Measurements from ENCODE around the gene IGF2BP2. TPM values are rescaled to one million over a fixed set of nuclear protein-coding genes. Genes with fewer than 3 reads are reported as not detected.

The IGF2BP2 gene
- total and polyA plus RNA-seq, 2 of the 8 experiments (the other 6 are each of a cell fraction or from before 2014, with no cell fraction given): 7.4 to 121 TPM

DNA sequence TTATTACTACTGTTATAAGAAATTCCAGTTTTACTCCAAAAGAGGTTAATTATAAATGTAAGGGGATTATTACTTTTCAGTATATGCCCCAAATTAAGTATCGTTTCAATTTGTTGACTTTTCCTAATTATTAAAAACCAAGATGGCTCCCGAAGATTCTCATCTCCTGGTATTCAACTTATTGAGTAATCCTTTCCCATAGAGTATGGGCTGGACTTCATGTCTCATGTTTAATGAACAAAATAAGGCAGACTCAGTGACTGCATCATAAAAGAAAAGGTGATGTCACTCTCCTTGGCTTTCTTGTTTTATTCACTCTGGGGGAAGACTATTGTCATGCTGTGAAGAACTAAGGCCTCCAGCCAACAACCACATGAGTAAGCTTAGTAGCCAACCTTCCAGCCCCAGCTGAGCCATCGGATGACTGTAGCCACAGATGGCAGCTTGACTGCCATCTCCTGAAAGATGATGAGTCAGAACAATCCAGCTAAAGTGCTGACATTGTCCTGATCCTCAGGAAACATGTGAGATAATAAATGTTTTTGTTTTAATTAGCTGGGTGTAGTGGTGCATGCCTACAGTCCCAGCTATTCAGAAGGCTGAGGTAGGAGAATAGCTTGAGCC is 17.3 kb downstream of the IGF2BP2 start (continued):
- TF ChIP-seq, protein P1, sequence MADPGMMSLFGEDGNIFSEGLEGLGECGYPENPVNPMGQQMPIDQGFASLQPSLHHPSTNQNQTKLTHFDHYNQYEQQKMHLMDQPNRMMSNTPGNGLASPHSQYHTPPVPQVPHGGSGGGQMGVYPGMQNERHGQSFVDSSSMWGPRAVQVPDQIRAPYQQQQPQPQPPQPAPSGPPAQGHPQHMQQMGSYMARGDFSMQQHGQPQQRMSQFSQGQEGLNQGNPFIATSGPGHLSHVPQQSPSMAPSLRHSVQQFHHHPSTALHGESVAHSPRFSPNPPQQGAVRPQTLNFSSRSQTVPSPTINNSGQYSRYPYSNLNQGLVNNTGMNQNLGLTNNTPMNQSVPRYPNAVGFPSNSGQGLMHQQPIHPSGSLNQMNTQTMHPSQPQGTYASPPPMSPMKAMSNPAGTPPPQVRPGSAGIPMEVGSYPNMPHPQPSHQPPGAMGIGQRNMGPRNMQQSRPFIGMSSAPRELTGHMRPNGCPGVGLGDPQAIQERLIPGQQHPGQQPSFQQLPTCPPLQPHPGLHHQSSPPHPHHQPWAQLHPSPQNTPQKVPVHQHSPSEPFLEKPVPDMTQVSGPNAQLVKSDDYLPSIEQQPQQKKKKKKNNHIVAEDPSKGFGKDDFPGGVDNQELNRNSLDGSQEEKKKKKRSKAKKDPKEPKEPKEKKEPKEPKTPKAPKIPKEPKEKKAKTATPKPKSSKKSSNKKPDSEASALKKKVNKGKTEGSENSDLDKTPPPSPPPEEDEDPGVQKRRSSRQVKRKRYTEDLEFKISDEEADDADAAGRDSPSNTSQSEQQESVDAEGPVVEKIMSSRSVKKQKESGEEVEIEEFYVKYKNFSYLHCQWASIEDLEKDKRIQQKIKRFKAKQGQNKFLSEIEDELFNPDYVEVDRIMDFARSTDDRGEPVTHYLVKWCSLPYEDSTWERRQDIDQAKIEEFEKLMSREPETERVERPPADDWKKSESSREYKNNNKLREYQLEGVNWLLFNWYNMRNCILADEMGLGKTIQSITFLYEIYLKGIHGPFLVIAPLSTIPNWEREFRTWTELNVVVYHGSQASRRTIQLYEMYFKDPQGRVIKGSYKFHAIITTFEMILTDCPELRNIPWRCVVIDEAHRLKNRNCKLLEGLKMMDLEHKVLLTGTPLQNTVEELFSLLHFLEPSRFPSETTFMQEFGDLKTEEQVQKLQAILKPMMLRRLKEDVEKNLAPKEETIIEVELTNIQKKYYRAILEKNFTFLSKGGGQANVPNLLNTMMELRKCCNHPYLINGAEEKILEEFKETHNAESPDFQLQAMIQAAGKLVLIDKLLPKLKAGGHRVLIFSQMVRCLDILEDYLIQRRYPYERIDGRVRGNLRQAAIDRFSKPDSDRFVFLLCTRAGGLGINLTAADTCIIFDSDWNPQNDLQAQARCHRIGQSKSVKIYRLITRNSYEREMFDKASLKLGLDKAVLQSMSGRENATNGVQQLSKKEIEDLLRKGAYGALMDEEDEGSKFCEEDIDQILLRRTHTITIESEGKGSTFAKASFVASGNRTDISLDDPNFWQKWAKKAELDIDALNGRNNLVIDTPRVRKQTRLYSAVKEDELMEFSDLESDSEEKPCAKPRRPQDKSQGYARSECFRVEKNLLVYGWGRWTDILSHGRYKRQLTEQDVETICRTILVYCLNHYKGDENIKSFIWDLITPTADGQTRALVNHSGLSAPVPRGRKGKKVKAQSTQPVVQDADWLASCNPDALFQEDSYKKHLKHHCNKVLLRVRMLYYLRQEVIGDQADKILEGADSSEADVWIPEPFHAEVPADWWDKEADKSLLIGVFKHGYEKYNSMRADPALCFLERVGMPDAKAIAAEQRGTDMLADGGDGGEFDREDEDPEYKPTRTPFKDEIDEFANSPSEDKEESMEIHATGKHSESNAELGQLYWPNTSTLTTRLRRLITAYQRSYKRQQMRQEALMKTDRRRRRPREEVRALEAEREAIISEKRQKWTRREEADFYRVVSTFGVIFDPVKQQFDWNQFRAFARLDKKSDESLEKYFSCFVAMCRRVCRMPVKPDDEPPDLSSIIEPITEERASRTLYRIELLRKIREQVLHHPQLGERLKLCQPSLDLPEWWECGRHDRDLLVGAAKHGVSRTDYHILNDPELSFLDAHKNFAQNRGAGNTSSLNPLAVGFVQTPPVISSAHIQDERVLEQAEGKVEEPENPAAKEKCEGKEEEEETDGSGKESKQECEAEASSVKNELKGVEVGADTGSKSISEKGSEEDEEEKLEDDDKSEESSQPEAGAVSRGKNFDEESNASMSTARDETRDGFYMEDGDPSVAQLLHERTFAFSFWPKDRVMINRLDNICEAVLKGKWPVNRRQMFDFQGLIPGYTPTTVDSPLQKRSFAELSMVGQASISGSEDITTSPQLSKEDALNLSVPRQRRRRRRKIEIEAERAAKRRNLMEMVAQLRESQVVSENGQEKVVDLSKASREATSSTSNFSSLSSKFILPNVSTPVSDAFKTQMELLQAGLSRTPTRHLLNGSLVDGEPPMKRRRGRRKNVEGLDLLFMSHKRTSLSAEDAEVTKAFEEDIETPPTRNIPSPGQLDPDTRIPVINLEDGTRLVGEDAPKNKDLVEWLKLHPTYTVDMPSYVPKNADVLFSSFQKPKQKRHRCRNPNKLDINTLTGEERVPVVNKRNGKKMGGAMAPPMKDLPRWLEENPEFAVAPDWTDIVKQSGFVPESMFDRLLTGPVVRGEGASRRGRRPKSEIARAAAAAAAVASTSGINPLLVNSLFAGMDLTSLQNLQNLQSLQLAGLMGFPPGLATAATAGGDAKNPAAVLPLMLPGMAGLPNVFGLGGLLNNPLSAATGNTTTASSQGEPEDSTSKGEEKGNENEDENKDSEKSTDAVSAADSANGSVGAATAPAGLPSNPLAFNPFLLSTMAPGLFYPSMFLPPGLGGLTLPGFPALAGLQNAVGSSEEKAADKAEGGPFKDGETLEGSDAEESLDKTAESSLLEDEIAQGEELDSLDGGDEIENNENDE (IDR thresholded peaks at IDR 0.05; ENCODE audit: insufficient replicate concordance, low read length): no peak
- TF ChIP-seq CTBP2 (IDR thresholded peaks at IDR 0.05; ENCODE audit: borderline replicate concordance, insufficient read depth, insufficient read length, low read length) (no peak), ZNF274 (IDR thresholded peaks at IDR 0.05; ENCODE audit: borderline replicate concordance, extremely low read depth, low read length) (no peak), FOSL1 (IDR thresholded peaks at IDR 0.05; ENCODE audit: insufficient read depth, low read depth, low read length) (no peak), POLR2AphosphoS5 (IDR thresholded peaks at IDR 0.05; ENCODE audit: low read depth, low read length) (no peak), TBP (IDR thresholded peaks at IDR 0.05; ENCODE audit: low read depth, low read length) (no peak), RXRA (IDR thresholded peaks at IDR 0.05; ENCODE audit: insufficient read depth, low read depth, low read length) (no peak), RAD21 (IDR thresholded peaks at IDR 0.05 in 1 of 2, conservative IDR thresholded peaks at IDR 0.05 in 1 of 2; ENCODE audit: low read depth in 2 of 2, low read length in 2 of 2) (no peak), JUN (IDR thresholded peaks at IDR 0.05; ENCODE audit: low read depth, low read length) (peak; percentile 45)
- TF ChIP-seq, protein P2, sequence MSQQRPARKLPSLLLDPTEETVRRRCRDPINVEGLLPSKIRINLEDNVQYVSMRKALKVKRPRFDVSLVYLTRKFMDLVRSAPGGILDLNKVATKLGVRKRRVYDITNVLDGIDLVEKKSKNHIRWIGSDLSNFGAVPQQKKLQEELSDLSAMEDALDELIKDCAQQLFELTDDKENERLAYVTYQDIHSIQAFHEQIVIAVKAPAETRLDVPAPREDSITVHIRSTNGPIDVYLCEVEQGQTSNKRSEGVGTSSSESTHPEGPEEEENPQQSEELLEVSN (IDR thresholded peaks at IDR 0.05): no peak

Measured in H1 (cell line).